ENCODE data around the gene ADAP2.
"Not testable (repeated sequence)": the region's sequence is repeated elsewhere in the genome, so short reads cannot be mapped to it uniquely, and the experiment has no call there.

Gene ADAP2

GRCh38 chr17:30921544-30922196 is at the start of gene ADAP2:
ADAP2 (plus strand) TSS chr17:30921945; CDS start chr17:30922015, 70 bp downstream.
- DNase-seq: no peak

- no peak for DNase-seq
These were observed 35.6 kb upstream of the ADAP2 start for GRCh38 chr17:30886187-30886586.

GRCh38 chr17:30894236-30894635 is 27.5 kb upstream of the ADAP2 start:
- no peak for DNase-seq

GRCh38 chr17:30897311-30897710 is 24.4 kb upstream of the ADAP2 start:
- DNase-seq: no peak

GRCh38 chr17:30905742-30906100 is 16.0 kb upstream of the ADAP2 start:
- DNase-seq: no peak

GRCh38 chr17:30906101-30906911 is 15.4 kb upstream of the ADAP2 start, which contains the start of gene TEFM:
TEFM (minus strand) TSS chr17:30906238; CDS start chr17:30906198, 40 bp downstream.
- peak; percentile 66 to 80 (median 75) for DNase-seq

GRCh38 chr17:30908717-30909420 is 12.9 kb upstream of the ADAP2 start:
- no peak for DNase-seq

- not testable (repeated sequence) for DNase-seq
These were observed 11.6 kb upstream of the ADAP2 start for GRCh38 chr17:30910151-30910550.

- no peak for DNase-seq
These were observed 7.8 kb upstream of the ADAP2 start for GRCh38 chr17:30913955-30914354.

- no peak for DNase-seq
These were observed 5.7 kb upstream of the ADAP2 start for GRCh38 chr17:30915833-30916611.

- DNase-seq: no peak
These were observed 4.7 kb upstream of the ADAP2 start for GRCh38 chr17:30917050-30917449.

- no peak for DNase-seq
These were observed 1.5 kb upstream of the ADAP2 start for GRCh38 chr17:30920282-30920681.

- no peak for DNase-seq
These were observed 832 bp upstream of the ADAP2 start for GRCh38 chr17:30920683-30921543.

- DNase-seq: no peak
These were observed 688 bp downstream of the ADAP2 start for GRCh38 chr17:30922235-30923030.

- DNase-seq: no peak
These were observed 2.6 kb downstream of the ADAP2 start for GRCh38 chr17:30924341-30924740.

- DNase-seq: no peak
These were observed 4.8 kb downstream of the ADAP2 start for GRCh38 chr17:30926516-30926915.

GRCh38 chr17:30927756-30928155 is 6.0 kb downstream of the ADAP2 start:
- DNase-seq: no peak

GRCh38 chr17:30928584-30928983 is 6.8 kb downstream of the ADAP2 start:
- DNase-seq: no peak

GRCh38 chr17:30929081-30929633 is 7.4 kb downstream of the ADAP2 start:
- no peak for DNase-seq

- not testable (repeated sequence) for DNase-seq
These were observed 8.1 kb downstream of the ADAP2 start for GRCh38 chr17:30929861-30930260.

- DNase-seq: no peak
These were observed 8.8 kb downstream of the ADAP2 start for GRCh38 chr17:30930495-30930894.
